Loucy (cell line): Measurements from ENCODE around the gene GIT1.

Experiments used
- H2AFZ ChIP-seq: fragments of 200-600 bp; sonication (generic); 2 replicates; pipeline ENCODE4 v1.6.0; 2016; ENCODE audit warnings: antibody characterized with exemption, mild to moderate bottlenecking, low read length, moderate library complexity
- H3F3A ChIP-seq: fragments of 200-600 bp; 2 replicates; pipeline ENCODE4 v1.6.0; 2016; ENCODE audit warnings: antibody characterized with exemption, low read depth, mild to moderate bottlenecking
- H3K27me3 ChIP-seq: fragments of 200-600 bp; sonication (generic); 2 replicates; pipeline ENCODE4 v1.6.1; 2014; ENCODE audit warnings: low read length, mild to moderate bottlenecking; ENCODE audit not compliant: insufficient read depth, poor library complexity, severe bottlenecking
- H3K36me3 ChIP-seq: fragments of 200-600 bp; sonication (generic); 2 replicates; pipeline ENCODE4 v1.6.1; 2016; ENCODE audit warnings: low read length; ENCODE audit not compliant: insufficient read depth
- H3K4me1 ChIP-seq: fragments of 200-600 bp; sonication (generic); 2 replicates; pipeline ENCODE4 v1.5.1; 2014; ENCODE audit warnings: low read length, mild to moderate bottlenecking; ENCODE audit not compliant: insufficient read depth, poor library complexity, severe bottlenecking
- H3K4me2 ChIP-seq: fragments of 200-600 bp; sonication (generic); 2 replicates; pipeline ENCODE4 v1.6.0; 2014; ENCODE audit warnings: antibody characterized with exemption, low read length, low read depth, mild to moderate bottlenecking; ENCODE audit not compliant: poor library complexity, severe bottlenecking
- H3K4me3 ChIP-seq: fragments of 200-600 bp; sonication (generic); 2 replicates; pipeline ENCODE4 v1.5.1; 2014; ENCODE audit warnings: low read length, mild to moderate bottlenecking, mixed read lengths; ENCODE audit not compliant: poor library complexity, severe bottlenecking
- H3K79me2 ChIP-seq: fragments of 200-600 bp; sonication (generic); 2 replicates; pipeline ENCODE4 v1.6.1; 2014; ENCODE audit warnings: low read length; ENCODE audit not compliant: insufficient read depth
- H3K9ac ChIP-seq: fragments of 200-600 bp; sonication (generic); 2 replicates; pipeline ENCODE4 v1.6.0; 2014; ENCODE audit warnings: mild to moderate bottlenecking, low read depth, low read length, moderate library complexity; ENCODE audit not compliant: poor library complexity, severe bottlenecking
- H3K9me2 ChIP-seq: fragments of 200-600 bp; sonication (generic); replicated peaks from 2 replicates; pipeline ENCODE4 v1.6.1; 2016; ENCODE audit warnings: low read depth, low read length, mixed read lengths
- H3K9me3 ChIP-seq: fragments of 200-600 bp; sonication (generic); 2 replicates; pipeline ENCODE4 v1.6.1; 2014; ENCODE audit warnings: mild to moderate bottlenecking, antibody characterized with exemption, low read length, low read depth; ENCODE audit not compliant: insufficient read depth
- H4K20me1 ChIP-seq: fragments of 200-600 bp; sonication (generic); 2 replicates; pipeline ENCODE4 v1.6.0; 2014; ENCODE audit warnings: antibody characterized with exemption, low read length, mild to moderate bottlenecking; ENCODE audit not compliant: insufficient read depth, poor library complexity, severe bottlenecking
- CTCF ChIP-seq: fragments of 200-600 bp; sonication (generic); conservative IDR thresholded peaks from 2 replicates; pipeline ENCODE4 v1.5.1; 2014; ENCODE audit warnings: mild to moderate bottlenecking, antibody characterized with exemption, low read length
- EZH2phosphoT487 ChIP-seq: fragments of 200-600 bp; IDR thresholded peaks from 2 replicates; pipeline ENCODE4 v1.6.1; 2018; ENCODE audit warnings: antibody characterized with exemption, mild to moderate bottlenecking, moderate library complexity, borderline replicate concordance

Gene GIT1

GRCh38 chr17:29563816-29564215 is 25.6 kb downstream of the GIT1 start:
- no peak overlapping the region for H3K4me2 ChIP-seq
- no peak overlapping the region for H3K4me3 ChIP-seq
- no peaks in the 10 kb centered on the region for H3K27me3 ChIP-seq
- 0 out of 2 replicates have a peak, but pooled peaks cover 3% of the 10 kb centered on the region for H3F3A ChIP-seq
- H2AFZ ChIP-seq = no peak overlapping the region
- TF ChIP-seq EZH2phosphoT487 = no peak
- no peak for TF ChIP-seq CTCF
- H3K9me2 ChIP-seq = no peaks in the 10 kb centered on the region
- H3K9me3 ChIP-seq = no peaks in the 10 kb centered on the region
- peaks cover 19% of the 10 kb centered on the region; the same call in 1 of the 2 replicates for H3K79me2 ChIP-seq
- H4K20me1 ChIP-seq = peaks cover 10% of the 10 kb centered on the region
- H3K4me1 ChIP-seq = peaks cover 11% of the 10 kb centered on the region
- H3K9ac ChIP-seq = no peak overlapping the region
- no peaks in the 10 kb centered on the region for H3K36me3 ChIP-seq

- Histone ChIP-seq H4K20me1 (peaks cover 9% of the 10 kb centered on the region), H3K4me1 (peaks cover 12% of the 10 kb centered on the region), H3K9ac (no peak overlapping the region), H2AFZ (no peak overlapping the region), H3K4me2 (no peak overlapping the region), H3K27me3 (no peaks in the 10 kb centered on the region), H3K79me2 (peaks cover 19% of the 10 kb centered on the region; the same call in 1 of the 2 replicates), H3K36me3 (no peaks in the 10 kb centered on the region), H3F3A (0 out of 2 replicates have a peak, but pooled peaks cover 2% of the 10 kb centered on the region), H3K4me3 (no peak overlapping the region), H3K9me3 (no peaks in the 10 kb centered on the region), H3K9me2 (no peaks in the 10 kb centered on the region)
- TF ChIP-seq CTCF (no peak), EZH2phosphoT487 (no peak)
Observed at GRCh38 chr17:29562615-29563014, 26.8 kb downstream of the GIT1 start.

- Histone ChIP-seq H3K9me2 (no peaks in the 10 kb centered on the region), H4K20me1 (peaks cover 5% of the 10 kb centered on the region), H3K79me2 (peaks cover 19% of the 10 kb centered on the region; the same call in 1 of the 2 replicates), H3K4me1 (peaks cover 19% of the 10 kb centered on the region), H3K9me3 (no peaks in the 10 kb centered on the region), H3F3A (no peaks in the 10 kb centered on the region), H3K4me3 (no peak overlapping the region), H3K36me3 (no peaks in the 10 kb centered on the region), H3K9ac (no peak overlapping the region), H3K4me2 (no peak overlapping the region), H3K27me3 (no peaks in the 10 kb centered on the region), H2AFZ (no peak overlapping the region)
- TF ChIP-seq CTCF = no peak
- no peak for TF ChIP-seq EZH2phosphoT487
Observed at GRCh38 chr17:29561554-29562517, 27.6 kb downstream of the GIT1 start.
